HCT116 (cell line): Measurements from ENCODE around the gene FGG. TPM values are rescaled to one million over a fixed set of nuclear protein-coding genes. Genes with fewer than 3 reads are reported as not detected.

Experiments
- ATAC-seq: fragments of 200-7000 bp; cut with Tn5 transposase; 2 replicates; pipeline ENCODE4 v1.9.1; 2020; ENCODE audit warnings: mild to moderate bottlenecking, moderate library complexity
- BruUV-seq: library from RNA; stranded (reverse); fragments of 400-500 nt; replicated peaks from 2 replicates; lab custom pipeline; 2021; lab: Mats Ljungman, UMichigan
- CTCF ChIA-PET: fragments of 300-600 bp; sonication (Branson Sonifier 250); formaldehyde crosslinking; loops from one replicate; lab custom pipeline; 2021; ENCODE audit warnings: antibody characterized with exemption; lab: Charles Lee
- POLR2A ChIA-PET: fragments of 300-600, 350-600 bp; sonication (Branson Sonifier 250); formaldehyde crosslinking; loops from one replicate; lab custom pipeline; 2021; ENCODE audit warnings: antibody characterized with exemption; lab: Charles Lee
- RAD21 ChIA-PET, 2 experiments: fragments of 300-600 bp; sonication (Branson Sonifier 250); formaldehyde crosslinking; loops; one replicate each; lab custom pipeline; 2023; ENCODE audit warnings: low total read pairs in 2 of 2; ENCODE audit not compliant: uncharacterized antibody in 2 of 2, unreplicated experiment in 2 of 2, low non-redundant PET in 1 of 2; lab: Charles Lee
- DNase-seq: peaks from one replicate; pipeline ENCODE4 v3.0.0-alpha.2; 2010; ENCODE audit warnings: low read depth, low spot score
- H2AFZ ChIP-seq: fragments of 200-600 bp; shearing (Covaris generic), sonication (generic); 2 replicates; pipeline ENCODE4 v1.6.1; 2017; ENCODE audit warnings: low read depth, mixed run types, mixed read lengths, antibody characterized with exemption, low read length; ENCODE audit not compliant: poor library complexity, severe bottlenecking
- H3K27ac ChIP-seq: 2 replicates; pipeline ENCODE4 v1.5.1; 2012; ENCODE audit warnings: low read depth, low read length
- H3K27me3 ChIP-seq: fragments of 200-600 bp; sonication (generic); 2 replicates; pipeline ENCODE4 v1.6.1; 2016; ENCODE audit warnings: mixed run types, low read length, mixed read lengths; ENCODE audit not compliant: insufficient read depth
- H3K36me3 ChIP-seq, 2 experiments: fragments of 200-500 bp in 1 of 2; fragments of 200-600 bp in 1 of 2; sonication (Bioruptor generic) in 1 of 2; sonication (generic) in 1 of 2; 2 replicates each; pipeline versions ENCODE4 v1.5.1 to v1.6.1; 2014 to 2016; ENCODE audit warnings: low read length in 2 of 2, inconsistent platforms in 1 of 2, mixed read lengths in 1 of 2, mixed run types in 1 of 2; ENCODE audit not compliant: insufficient read depth in 2 of 2, control insufficient read depth in 1 of 2
- H3K4me1 ChIP-seq, 2 experiments: fragments of 200-600 bp in 1 of 2; sonication (generic) in 1 of 2; 2 replicates each; pipeline versions ENCODE4 v1.5.1 to v1.6.1; 2012 to 2017; ENCODE audit warnings: low read length in 2 of 2, inconsistent platforms in 1 of 2, mild to moderate bottlenecking in 1 of 2, mixed read lengths in 1 of 2, mixed run types in 1 of 2, moderate library complexity in 1 of 2; ENCODE audit not compliant: insufficient read depth in 2 of 2, control insufficient read depth in 1 of 2
- H3K4me2 ChIP-seq: fragments of 200-600 bp; sonication (generic); 2 replicates; pipeline ENCODE4 v1.6.1; 2017; ENCODE audit warnings: mixed run types, low read length, mixed read lengths
- H3K4me3 ChIP-seq, 2 experiments: fragments of 200-600 bp in 1 of 2; sonication (generic) in 1 of 2; replicated peaks in 1 of 2; 2 replicates each; pipeline ENCODE4 v1.5.1; 2011 to 2016; ENCODE audit warnings: low read length in 2 of 2, control low read depth in 1 of 2, low read depth in 1 of 2, mild to moderate bottlenecking in 1 of 2, mixed read lengths in 1 of 2, mixed run types in 1 of 2
- H3K79me2 ChIP-seq: fragments of 200-600 bp; sonication (generic); 2 replicates; pipeline ENCODE4 v1.6.1; 2017; ENCODE audit warnings: mild to moderate bottlenecking, mixed run types, low read length, moderate library complexity, mixed read lengths; ENCODE audit not compliant: insufficient read depth
- H3K9ac ChIP-seq: fragments of 200-600 bp; sonication (generic); 2 replicates; pipeline ENCODE4 v1.6.1; 2016; ENCODE audit warnings: low read length, mixed read lengths
- H3K9me2 ChIP-seq: fragments of 200-600 bp; sonication (generic), shearing (Covaris generic); 2 replicates; pipeline ENCODE4 v1.6.1; 2017; ENCODE audit warnings: mixed run types, mild to moderate bottlenecking, moderate library complexity; ENCODE audit not compliant: insufficient read depth
- H3K9me3 ChIP-seq, 2 experiments: fragments of 200-500 bp in 1 of 2; fragments of 200-600 bp in 1 of 2; sonication (Bioruptor generic) in 1 of 2; sonication (generic) in 1 of 2; 2 replicates each; pipeline ENCODE4 v1.6.1; 2014 to 2017; ENCODE audit warnings: low read length in 2 of 2, mixed read lengths in 2 of 2, inconsistent platforms in 1 of 2, low read depth in 1 of 2, mild to moderate bottlenecking in 1 of 2, mixed run types in 1 of 2, moderate library complexity in 1 of 2; ENCODE audit not compliant: control insufficient read depth in 1 of 2, insufficient read depth in 1 of 2
- H4K20me1 ChIP-seq: fragments of 200-600 bp; sonication (generic), shearing (Covaris generic); 2 replicates; pipeline ENCODE4 v1.6.1; 2017; ENCODE audit warnings: mixed run types, mild to moderate bottlenecking, moderate library complexity; ENCODE audit not compliant: insufficient read depth
- ELF1 ChIP-seq: IDR thresholded peaks from 2 replicates; pipeline ENCODE4 v1.6.1; 2012; ENCODE audit warnings: low read depth, borderline replicate concordance
- EZH2phosphoT487 ChIP-seq: fragments of 200-600 bp; IDR thresholded peaks from 2 replicates; pipeline ENCODE4 v1.6.1; 2018; ENCODE audit warnings: antibody characterized with exemption, borderline replicate concordance
- FOSL1 ChIP-seq: IDR thresholded peaks from 2 replicates; pipeline ENCODE4 v1.6.1; 2012; ENCODE audit warnings: low read depth
- POLR2A ChIP-seq: IDR thresholded peaks from 2 replicates; pipeline ENCODE4 v1.7.0; 2011; ENCODE audit warnings: borderline replicate concordance; ENCODE audit not compliant: insufficient read depth, insufficient read length; ENCODE audit errors: extremely low read depth
- RAD21 ChIP-seq: IDR thresholded peaks from 2 replicates; pipeline ENCODE4 v1.6.1; 2012; ENCODE audit warnings: low read depth, mild to moderate bottlenecking
- SIN3A ChIP-seq: IDR thresholded peaks from 2 replicates; pipeline ENCODE4 v1.6.1; 2012; ENCODE audit warnings: low read depth
- YY1 ChIP-seq: IDR thresholded peaks from 2 replicates; pipeline ENCODE4 v1.6.1; 2011; ENCODE audit warnings: low read length, low read depth, moderate library complexity, mild to moderate bottlenecking; ENCODE audit not compliant: insufficient replicate concordance; ENCODE audit errors: extremely low read depth
- ZFX ChIP-seq: fragments of 450-650 bp; IDR thresholded peaks from 2 replicates; pipeline ENCODE4 v1.6.1; 2017
- ZNF274 ChIP-seq: fragments of 200-500 bp; sonication (Bioruptor generic); IDR thresholded peaks from 2 replicates; pipeline ENCODE4 v1.6.1; 2014; ENCODE audit warnings: mild to moderate bottlenecking, low read depth, low read length, inconsistent platforms
- intact Hi-C: fragments of 100-400 bp; cut with micrococcal nuclease; formaldehyde crosslinking; loops from 2 replicates; pipeline ENCODE4 v1.10.0; 2022
- total RNA-seq: library from RNA; stranded (reverse); gene quantifications from one replicate; pipeline ENCODE4 v1.2.1, GENCODE V29; 2021; ENCODE audit not compliant: unreplicated experiment
- TF ChIP-seq, protein P1 (sequence below): IDR thresholded peaks from 2 replicates; pipeline ENCODE4 v1.6.1; 2011; ENCODE audit warnings: mild to moderate bottlenecking, low read length, moderate library complexity; ENCODE audit not compliant: insufficient replicate concordance; ENCODE audit errors: extremely low read depth
- TF ChIP-seq, protein P2 (sequence below): IDR thresholded peaks from 2 replicates; pipeline ENCODE4 v1.6.1; 2012

FGG gene
- total RNA-seq, 1 experiment from 2014 or later: 2.7 TPM

DNA sequence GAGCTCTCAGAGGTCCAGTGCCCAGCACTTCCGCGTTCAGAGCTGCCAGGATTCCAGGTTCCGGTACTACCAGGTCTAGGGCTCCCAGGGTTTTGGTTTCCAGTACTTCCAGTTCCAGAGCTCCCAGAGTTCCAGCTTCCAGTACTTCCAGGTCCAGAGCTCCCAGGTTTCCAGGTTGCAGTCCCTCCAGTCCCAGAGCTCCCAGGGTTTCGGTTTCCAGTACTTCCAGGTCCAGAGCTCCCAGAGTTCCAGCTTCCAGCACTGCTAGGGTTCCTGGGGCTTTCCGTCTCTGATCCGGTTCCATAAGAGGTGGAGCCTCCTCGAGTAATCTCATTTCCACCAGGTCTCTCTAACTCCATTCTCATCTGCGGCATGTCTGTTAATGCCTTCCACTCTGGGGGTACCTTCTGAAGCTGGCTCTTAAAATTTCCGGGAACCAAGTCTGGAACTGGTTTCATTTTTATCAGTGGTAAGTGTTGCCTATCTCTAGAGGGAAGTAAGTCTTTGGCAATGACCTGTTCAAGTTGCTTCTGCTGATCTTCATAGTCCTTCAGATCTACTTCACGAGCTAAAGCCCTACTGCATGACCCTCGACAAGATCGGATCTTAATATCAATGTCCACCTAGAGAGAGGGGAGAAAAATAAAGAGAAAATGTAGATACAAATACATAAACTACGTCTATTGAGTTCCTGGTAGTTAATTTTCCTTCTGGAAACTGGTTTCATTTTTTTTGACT is 26.0 kb downstream of the FGG start:
- CTCF ChIA-PET: no interaction called here
- Histone ChIP-seq H2AFZ (no peak overlapping the region), H3K4me3 (no peak overlapping the region), H3K9me3 (no peaks in the 10 kb centered on the region), H3K9ac (no peak overlapping the region), H4K20me1 (no peaks in the 10 kb centered on the region), H3K27me3 (no peaks in the 10 kb centered on the region), H3K27ac (no peak overlapping the region), H3K4me1 (no peaks in the 10 kb centered on the region), H3K36me3 (no peaks in the 10 kb centered on the region), H3K4me2 (no peak overlapping the region), H3K79me2 (no peaks in the 10 kb centered on the region), H3K9me2 (no peaks in the 10 kb centered on the region)
- no peak for ATAC-seq
- BruUV-seq: no TSS peak
- intact Hi-C loops: no loop called here
- RAD21 ChIA-PET: no interaction called here
- DNase-seq: no peak
- TF ChIP-seq, protein P1, sequence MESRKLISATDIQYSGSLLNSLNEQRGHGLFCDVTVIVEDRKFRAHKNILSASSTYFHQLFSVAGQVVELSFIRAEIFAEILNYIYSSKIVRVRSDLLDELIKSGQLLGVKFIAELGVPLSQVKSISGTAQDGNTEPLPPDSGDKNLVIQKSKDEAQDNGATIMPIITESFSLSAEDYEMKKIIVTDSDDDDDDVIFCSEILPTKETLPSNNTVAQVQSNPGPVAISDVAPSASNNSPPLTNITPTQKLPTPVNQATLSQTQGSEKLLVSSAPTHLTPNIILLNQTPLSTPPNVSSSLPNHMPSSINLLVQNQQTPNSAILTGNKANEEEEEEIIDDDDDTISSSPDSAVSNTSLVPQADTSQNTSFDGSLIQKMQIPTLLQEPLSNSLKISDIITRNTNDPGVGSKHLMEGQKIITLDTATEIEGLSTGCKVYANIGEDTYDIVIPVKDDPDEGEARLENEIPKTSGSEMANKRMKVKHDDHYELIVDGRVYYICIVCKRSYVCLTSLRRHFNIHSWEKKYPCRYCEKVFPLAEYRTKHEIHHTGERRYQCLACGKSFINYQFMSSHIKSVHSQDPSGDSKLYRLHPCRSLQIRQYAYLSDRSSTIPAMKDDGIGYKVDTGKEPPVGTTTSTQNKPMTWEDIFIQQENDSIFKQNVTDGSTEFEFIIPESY: no peak
- TF ChIP-seq SIN3A (no peak), FOSL1 (no peak), EZH2phosphoT487 (no peak), YY1 (no peak)
- POLR2A ChIA-PET: no interaction called here

DNA sequence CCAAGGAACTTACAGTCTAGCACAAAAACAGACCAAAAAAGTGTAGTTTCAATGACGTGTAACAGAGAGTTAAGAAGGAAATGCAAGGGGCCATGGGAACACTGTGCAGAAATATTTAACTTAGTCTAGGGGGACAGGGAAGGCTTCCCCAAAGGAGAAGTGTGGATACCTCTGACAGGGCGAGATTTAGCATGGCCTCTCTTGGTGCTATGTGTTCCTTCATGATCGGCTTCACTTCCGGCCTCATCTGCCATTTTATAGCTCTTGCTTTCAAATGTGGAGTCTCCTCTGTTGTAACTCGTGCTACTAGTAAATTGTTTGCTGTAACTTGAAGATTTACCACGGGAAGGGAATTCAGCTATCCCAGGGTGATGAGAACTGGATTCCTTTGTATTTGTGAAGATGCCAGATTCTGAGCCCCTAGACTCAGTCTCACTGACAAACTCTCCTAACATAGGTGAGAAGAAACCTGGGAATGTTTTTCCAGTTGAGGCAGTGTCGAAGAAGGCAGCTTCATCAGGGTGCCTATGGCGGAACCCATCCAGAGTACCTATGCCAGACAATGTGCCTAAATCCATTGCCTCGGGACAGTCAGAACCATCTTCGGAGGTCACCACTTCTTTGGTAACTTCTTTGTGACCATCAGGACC is 27.0 kb downstream of the FGG start:
- Histone ChIP-seq H3K9me3 (no peaks in the 10 kb centered on the region), H3K36me3 (no peaks in the 10 kb centered on the region), H3K9ac (no peak overlapping the region), H3K79me2 (no peaks in the 10 kb centered on the region), H3K4me2 (no peak overlapping the region)
- DNase-seq: no peak
- ChIA-PET POLR2A (no interaction called here), CTCF (no interaction called here)
- BruUV-seq: no TSS peak
- ATAC-seq: no peak
- intact Hi-C loops: no loop called here
- TF ChIP-seq ZFX (no peak), ZNF274 (no peak), RAD21 (no peak), POLR2A (no peak), ELF1 (no peak)
- TF ChIP-seq, protein P2, sequence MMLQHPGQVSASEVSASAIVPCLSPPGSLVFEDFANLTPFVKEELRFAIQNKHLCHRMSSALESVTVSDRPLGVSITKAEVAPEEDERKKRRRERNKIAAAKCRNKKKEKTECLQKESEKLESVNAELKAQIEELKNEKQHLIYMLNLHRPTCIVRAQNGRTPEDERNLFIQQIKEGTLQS: no peak
- TF ChIP-seq, all 23 proteins: peak for 0
- Histone ChIP-seq H3K4me3 (no peak overlapping the region), H3K27ac (no peak overlapping the region), H3K4me1 (no peaks in the 10 kb centered on the region), H3K27me3 (no peaks in the 10 kb centered on the region), H3K9me2 (no peaks in the 10 kb centered on the region), H4K20me1 (no peaks in the 10 kb centered on the region), H2AFZ (no peak overlapping the region)
- RAD21 ChIA-PET: no interaction called here
